ENCODE measurements around the gene TNK1.

TNK1 gene

GRCh38 chr17:7435676-7436555 lies 55.0 kb downstream of the TNK1 start:
- no peaks in the 10 kb centered on the region for H3K9me3 ChIP-seq (ENCODE audit: control insufficient read depth, insufficient read depth, low read length)
- peaks cover 4% of the 10 kb centered on the region; the same call in 1 of the 2 replicates for H3K4me1 ChIP-seq (ENCODE audit: insufficient read depth, low read length)
- no peaks in the 10 kb centered on the region for H3K36me3 ChIP-seq (ENCODE audit: insufficient read depth, low read length)
- peak overlapping the region; percentile 64 for H3K9ac ChIP-seq (ENCODE audit: low read depth, low read length)

DNA sequence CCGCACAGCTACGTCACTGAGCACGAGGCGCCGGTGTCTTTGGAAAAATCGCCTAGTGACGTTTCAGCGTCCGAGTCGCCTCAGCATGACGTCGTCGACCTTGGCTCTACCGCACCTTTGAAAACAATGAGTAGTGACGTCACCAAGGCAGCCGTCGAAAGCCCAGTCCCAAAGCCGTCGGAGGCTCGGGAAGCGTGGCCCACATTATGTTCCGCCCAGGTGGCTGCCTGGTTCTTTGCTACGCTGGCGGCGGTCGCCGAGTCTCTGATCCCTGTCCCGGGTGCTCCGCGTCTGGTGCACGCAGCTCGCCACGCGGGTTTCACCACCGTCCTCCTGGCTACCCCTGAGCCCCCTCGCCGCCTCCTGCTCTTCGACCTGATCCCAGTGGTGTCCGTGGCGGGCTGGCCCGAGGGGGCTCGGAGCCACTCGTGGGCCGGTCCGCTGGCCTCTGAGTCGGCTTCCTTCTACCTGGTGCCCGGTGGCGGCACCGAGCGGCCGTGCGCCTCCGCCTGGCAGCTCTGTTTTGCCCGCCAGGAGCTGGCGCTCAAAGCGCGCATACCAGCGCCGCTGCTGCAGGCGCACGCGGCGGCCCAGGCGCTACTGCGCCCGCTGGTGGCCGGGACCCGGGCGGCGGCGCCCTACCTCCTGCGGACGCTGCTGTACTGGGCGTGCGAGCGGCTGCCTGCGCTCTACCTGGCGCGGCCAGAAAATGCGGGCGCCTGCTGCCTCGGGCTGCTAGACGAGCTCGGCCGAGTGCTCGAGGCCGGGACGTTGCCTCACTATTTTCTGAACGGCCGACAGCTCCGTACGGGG lies 55.9 kb downstream of the TNK1 start:
- peak overlapping the region; percentile 64 for H3K9ac ChIP-seq (ENCODE audit: low read depth, low read length)
- H3K4me1 ChIP-seq (ENCODE audit: insufficient read depth, low read length): peaks cover 4% of the 10 kb centered on the region
- no peaks in the 10 kb centered on the region for H3K9me3 ChIP-seq (ENCODE audit: control insufficient read depth, insufficient read depth, low read length)
- no peaks in the 10 kb centered on the region for H3K36me3 ChIP-seq (ENCODE audit: insufficient read depth, low read length)

GRCh38 chr17:7437369-7437863 lies 56.5 kb downstream of the TNK1 start:
- Histone ChIP-seq H3K9ac (ENCODE audit: low read depth, low read length) (peak overlapping the region; percentile 64), H3K9me3 (ENCODE audit: control insufficient read depth, insufficient read depth, low read length) (no peaks in the 10 kb centered on the region), H3K4me1 (ENCODE audit: insufficient read depth, low read length) (peaks cover 4% of the 10 kb centered on the region), H3K36me3 (ENCODE audit: insufficient read depth, low read length) (no peaks in the 10 kb centered on the region)

DNA sequence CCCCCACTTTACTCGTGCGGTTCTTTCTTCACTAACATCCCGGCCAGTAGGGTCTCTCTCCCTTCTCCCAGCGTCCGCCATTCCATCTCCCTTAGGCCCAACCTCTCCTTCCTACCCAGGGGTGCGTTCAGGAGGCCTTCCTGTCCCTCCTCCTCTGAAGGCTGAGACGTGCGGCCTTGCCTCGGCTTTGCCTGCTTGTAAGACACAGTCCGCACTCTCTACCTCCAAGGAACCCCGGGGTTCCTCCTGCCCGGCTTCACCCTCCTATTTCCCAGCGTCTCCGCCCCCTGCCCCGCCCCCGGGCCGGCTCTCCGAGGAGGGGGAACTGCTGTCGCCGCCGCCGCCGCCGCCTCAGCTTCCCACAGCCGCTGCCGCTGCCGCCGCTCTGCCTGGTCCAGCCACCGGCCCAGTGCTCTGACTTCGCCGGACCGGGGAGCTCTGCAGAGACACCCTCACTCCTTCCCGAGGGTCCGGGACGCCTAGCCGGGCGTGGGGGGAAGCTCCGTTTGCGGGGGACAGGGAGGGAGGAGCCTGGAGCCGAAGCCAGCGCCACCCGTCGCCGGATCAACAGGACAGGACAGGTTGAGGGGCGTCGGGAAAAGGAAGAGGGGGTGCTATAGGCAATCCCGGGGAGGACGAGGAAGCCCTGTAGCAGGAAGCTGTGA lies 57.2 kb downstream of the TNK1 start:
- no peaks in the 10 kb centered on the region for H3K9me3 ChIP-seq (ENCODE audit: control insufficient read depth, insufficient read depth, low read length)
- no peaks in the 10 kb centered on the region for H3K36me3 ChIP-seq (ENCODE audit: insufficient read depth, low read length)
- H3K9ac ChIP-seq (ENCODE audit: low read depth, low read length): peak overlapping the region; percentile 64
- H3K4me1 ChIP-seq (ENCODE audit: insufficient read depth, low read length): peaks cover 4% of the 10 kb centered on the region

GRCh38 chr17:7438656-7439460 lies 58.0 kb downstream of the TNK1 start:
- Histone ChIP-seq H3K9ac (ENCODE audit: low read depth, low read length) (peak overlapping the region; percentile 64), H3K9me3 (ENCODE audit: control insufficient read depth, insufficient read depth, low read length) (no peaks in the 10 kb centered on the region), H3K36me3 (ENCODE audit: insufficient read depth, low read length) (no peaks in the 10 kb centered on the region), H3K4me1 (ENCODE audit: insufficient read depth, low read length) (peaks cover 4% of the 10 kb centered on the region)

Measured in ES-I3 (cell line).